ENCODE data around the gene CDC42BPB.
"Not testable (repeated sequence)": the region's sequence is repeated elsewhere in the genome, so short reads cannot be mapped to it uniquely, and the experiment has no call there.

CDC42BPB gene

DNA sequence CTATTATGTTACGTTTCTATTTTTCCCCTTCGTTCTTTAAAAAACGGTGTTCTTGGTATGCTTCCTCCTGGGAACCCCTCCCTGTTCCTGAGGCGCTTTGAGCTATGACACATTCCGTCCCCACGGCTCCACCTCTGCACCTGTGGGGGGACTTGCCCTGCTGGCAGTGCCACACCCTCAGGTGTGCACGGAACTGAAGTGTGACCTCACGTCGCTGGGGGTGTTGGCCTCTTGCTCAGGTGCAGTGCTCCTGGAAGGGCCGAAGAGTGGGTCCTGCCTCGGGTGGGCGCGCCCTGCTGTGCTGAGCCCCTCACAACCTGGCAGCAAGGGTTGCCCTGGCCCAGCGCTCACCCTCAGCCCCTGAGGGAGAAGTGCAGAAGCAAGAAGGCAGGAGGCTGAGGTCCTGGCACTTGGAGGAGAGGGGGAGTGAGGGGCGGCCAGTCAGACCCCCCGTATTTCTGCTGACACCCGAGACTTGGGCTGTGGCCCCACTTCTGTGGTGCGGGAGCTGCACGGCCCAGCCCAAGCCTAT lies 129.9 kb downstream of the CDC42BPB start:
- no peak for DNase-seq (ENCODE audit: low spot score)

GRCh38 chr14:102926840-102927239 lies 130.5 kb downstream of the CDC42BPB start:
- not testable (repeated sequence) for DNase-seq (ENCODE audit: low spot score)

DNA sequence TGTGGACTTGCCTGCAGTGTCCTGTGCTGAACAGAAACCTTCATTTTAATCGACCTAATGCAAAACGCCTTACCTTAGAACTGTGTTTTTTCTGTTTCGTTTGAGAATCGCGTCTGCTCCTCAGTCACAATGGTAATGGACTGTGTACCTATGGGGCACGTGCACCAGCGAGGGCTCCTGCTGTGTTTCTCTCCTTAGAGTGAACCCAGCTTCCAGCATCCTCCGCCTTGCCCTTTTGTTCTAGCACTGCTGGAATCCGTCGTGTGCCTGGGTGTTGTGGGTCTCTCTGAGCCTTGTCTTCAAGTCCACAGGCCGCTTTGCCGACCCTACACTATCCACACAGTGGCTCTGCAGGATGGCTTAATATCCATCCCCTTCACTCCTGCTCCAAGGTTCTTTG lies 131.2 kb downstream of the CDC42BPB start:
- DNase-seq (ENCODE audit: low spot score) = no peak

GRCh38 chr14:102925646-102926045 lies 131.7 kb downstream of the CDC42BPB start:
- DNase-seq (ENCODE audit: low spot score) = no peak

DNA sequence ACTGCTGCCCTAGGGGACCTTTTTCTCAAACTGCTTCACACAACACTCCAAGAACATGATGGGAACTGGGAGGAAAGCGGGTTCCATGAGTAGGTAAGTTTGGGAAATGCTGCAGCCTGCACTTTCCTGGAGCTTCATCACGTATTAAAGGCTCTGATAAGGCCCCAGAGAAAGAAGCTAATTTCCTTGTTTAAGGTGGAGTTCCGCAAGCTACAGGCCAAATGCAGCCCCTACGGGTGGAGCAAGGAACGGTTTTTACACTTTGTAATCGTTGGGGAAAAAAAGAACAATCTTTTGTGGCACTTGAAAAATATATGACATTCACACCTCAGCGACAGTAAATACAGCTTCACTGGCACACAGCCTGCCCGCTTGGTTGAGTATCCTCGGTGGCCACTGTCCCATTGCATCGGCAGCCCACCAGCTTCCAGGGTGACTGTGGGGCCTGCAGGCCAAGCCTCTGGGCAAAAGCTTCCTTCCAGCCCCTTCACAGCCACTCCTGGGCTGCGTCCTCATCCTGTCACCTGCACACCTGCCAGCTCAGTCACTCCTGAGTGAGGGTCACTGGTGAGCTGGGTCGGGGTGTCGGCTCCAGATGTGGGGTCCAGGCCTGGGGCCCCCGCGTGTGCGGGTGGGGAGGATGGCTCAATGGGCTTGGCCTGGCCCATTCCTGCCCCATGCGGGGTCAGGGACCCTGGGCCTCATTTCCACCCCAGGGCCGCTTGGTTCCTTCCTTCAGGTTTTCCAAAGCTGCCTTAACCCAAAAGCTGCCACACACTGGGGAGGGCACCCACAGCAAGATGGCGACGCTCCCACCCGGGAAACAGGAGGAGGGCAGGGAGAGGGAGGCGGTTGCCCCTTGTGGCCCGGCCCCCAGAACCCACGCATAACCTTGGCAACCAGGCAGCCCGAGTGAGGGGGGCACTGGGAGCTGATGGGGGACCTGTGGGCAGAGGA lies 132.4 kb downstream of the CDC42BPB start:
- no peak for DNase-seq (ENCODE audit: low spot score)

- DNase-seq (ENCODE audit: low spot score) = no peak
These were observed 133.3 kb downstream of the CDC42BPB start for GRCh38 chr14:102923925-102924486.

DNA sequence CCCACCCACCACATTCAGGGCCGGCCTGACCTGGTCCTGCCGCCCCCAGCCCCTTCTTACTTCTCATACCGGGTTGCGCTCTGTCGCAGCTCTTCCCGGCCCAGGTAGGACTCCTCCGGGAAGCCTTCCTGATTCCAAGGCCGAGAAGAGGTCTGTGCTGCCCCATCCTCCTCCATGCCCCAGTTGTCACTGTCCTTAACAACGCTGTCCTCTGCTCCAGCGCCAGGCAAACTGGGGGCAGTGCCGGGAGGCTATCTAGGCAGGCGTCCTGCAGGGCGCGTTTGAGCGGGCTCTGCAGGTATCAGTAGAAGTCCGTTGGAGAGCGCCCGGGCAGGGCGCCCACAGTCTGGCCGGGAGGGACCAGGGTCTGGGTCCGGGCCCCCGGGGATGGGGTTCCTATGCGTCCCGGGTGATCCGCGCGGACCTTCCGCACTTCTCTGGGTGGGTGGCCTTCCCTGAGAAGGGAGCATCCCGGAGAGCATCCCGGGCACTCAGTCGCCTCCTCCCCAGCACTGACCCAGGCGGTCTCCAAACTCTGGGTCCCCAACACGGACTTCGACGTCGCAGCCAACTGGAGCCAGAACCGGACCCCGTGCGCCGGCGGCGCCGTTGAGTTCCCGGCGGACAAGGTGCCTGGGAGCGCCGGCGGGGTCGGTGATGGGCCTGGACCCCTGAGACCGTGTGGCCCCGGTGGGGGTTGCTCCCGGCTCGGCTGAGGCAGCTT lies 134.0 kb downstream of the CDC42BPB start:
- no peak for DNase-seq (ENCODE audit: low spot score)

- DNase-seq (ENCODE audit: low spot score) = no peak
These were observed 134.7 kb downstream of the CDC42BPB start, which contains the start of gene AMN for GRCh38 chr14:102922490-102923200. Gene AMN, plus strand, starts transcription at chr14:102922663. Its CDS starts 26 bp downstream, at chr14:102922689.

- DNase-seq (ENCODE audit: low spot score) = no peak
These were observed 136.4 kb downstream of the CDC42BPB start for GRCh38 chr14:102920998-102921304.

DNA sequence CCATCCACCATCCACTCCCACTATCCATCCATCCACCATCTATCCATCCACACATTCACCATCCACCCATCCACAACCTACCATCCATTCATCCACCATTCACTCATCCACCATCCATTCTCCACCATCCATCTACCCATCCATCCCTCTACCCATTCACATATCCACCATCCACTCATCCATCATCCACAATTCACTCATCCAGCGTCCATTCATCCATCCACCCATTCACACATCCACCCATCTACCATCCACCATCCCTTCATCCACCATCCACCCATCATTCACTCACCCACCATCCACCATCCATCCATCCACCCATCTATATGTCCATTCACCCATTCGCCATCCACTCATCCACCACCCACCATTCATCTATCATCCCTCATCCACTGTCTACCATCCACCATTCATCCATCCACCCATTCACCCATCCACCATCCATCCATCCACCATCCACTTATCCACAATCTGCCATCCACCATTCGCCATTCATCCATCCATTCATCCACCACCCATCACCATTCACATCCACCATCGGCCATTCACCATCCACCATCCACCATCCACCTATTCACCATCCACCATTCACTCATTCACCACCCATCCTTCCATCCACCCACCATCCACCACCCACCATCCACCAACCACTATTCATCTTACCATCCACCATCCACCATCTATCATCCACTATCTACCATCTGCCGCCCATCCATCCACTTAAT lies 136.9 kb downstream of the CDC42BPB start:
- no peak for DNase-seq (ENCODE audit: low spot score)

GRCh38 chr14:102918438-102918837 lies 138.9 kb downstream of the CDC42BPB start:
- no peak for DNase-seq (ENCODE audit: low spot score)

- DNase-seq (ENCODE audit: low spot score) = peak; percentile 61
These were observed 139.7 kb downstream of the CDC42BPB start for GRCh38 chr14:102917469-102918211.

DNA sequence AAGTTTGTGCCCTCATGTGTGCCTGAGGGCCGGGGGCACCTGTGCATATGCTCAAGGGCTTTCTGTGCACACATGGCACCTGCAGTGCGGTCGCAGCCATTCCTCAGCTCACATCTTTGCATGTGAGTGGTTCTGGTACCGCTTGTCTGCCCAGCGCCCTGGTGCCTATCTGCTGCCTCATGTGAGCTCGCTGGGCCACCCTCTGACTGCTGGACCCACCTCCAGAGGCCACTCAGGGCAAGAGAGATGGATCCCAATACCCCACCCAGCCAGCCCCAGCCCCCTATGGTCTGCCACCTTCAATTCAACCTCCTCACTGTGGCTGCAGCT lies 140.3 kb downstream of the CDC42BPB start:
- no peak for DNase-seq (ENCODE audit: low spot score)

- DNase-seq (ENCODE audit: low spot score) = no peak
These were observed 140.8 kb downstream of the CDC42BPB start for GRCh38 chr14:102916347-102917055.

DNA sequence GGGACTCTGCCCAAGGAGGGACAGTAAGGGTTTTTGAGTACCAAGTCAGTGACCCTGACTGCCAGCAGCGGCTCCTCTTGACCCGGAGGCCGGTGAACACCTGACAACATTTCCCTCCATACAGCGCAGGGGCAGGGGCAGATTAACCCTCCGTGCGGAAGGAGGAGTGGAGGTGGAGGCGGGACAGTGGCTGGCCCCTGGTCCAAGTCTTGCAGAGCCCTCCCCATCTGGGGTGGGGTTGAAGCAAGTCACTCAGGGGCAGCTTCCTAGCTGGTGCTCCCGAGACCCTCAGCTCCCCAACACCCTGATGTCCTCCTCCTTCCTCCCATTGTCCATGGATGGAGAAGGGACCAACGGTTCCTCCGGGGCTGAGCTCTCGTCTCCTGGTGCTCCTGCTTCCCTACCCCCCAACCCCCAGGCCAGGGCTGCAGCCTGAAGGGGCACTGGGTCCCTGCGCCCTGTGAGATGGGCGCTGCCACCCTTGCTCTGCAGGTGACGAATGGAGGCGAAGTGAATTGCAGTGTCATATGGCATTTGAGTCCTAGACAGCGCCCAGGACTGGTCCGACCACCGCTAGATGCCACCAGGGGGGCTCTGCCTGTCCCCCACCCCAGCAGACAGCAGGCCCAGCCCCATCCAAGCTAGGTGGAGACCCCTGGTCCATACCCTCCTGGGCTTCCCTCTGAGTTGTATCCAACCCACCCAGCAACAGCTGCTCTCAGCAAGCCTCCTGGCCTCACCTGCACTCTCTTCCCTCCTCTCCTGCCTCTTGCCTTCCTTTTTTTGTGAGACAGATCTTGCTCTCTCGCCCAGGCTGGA lies 141.8 kb downstream of the CDC42BPB start:
- no peak for DNase-seq (ENCODE audit: low spot score)

DNA sequence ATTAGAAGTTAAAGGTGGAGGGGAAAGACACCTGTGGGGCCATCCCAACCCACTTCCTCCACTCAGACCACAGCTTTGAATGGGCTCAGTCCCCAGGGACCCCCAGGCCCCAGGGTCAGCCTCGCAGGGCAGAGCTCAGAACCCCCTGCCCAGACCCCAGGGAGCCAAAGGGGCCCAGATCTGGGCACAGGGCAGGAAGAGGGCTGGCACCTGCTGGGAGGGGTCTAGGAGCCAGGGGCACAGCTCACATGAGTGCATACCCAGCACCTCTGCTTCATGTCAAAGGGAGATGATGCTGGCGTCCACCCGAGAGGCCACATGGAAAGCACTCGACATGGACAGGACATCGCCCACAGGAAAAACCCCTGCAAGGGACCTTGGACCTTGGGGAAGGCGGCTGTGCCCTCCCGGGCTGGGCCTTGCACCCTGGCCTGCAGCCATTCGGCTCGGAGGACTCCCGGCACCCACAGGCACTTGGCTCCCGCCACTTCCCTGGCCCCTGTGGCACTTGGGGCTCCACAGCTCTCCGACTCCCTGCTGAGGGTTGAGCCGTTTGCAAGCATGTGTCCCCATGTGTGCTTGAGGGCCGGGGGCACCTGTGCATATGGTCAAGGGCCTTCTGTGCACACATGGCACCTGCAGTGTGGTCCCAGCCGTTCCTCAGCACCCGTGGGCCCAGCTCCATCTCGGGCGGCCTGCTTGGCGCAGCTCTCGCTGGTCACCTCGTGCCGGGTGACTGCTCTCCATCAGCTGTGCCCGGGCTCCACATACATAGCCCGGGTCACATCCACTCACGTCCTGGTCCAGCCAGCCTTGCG lies 142.7 kb downstream of the CDC42BPB start:
- no peak for DNase-seq (ENCODE audit: low spot score)

DNA sequence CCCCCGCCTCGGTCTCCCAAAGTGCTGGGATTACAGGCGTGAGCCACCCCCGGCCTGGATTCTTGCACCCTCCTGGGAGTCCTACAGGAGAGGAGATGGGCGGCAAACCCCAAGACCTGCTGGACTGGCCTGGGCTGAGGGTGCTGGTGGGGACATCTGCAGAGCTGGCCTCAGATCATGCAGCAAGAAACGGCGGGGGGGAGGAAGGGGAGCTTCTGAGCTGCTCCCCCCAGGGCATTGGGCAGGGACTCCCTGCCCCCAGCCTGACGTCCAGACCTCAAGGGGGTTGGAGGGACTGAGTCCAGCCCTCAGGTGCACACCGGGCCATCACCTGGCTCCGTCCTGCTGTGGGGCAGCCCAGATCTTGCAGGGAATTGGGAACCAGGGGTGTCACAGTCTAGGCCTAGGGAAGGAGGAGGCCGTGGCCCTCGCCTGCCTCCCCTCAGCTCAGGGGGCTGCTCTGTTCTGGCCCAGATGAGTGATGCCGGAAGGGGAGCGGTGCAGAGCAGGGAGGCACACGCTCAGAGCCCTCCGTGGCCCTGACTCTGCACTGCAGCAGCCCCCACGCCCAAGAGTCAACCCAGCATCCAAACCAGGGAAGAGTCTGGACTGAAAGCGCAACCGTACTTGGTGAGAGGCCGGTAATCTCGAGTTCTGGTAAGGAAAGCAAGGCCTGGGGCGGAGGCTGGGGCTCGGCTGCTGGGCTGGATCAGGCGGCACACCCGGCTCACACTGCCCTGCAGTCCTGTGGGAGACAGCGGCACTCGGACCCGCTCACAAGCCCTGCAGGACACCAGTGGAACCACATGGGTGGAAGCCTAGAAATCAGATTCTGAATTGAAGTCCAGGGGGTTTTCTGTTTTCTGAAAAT lies 143.8 kb downstream of the CDC42BPB start:
- DNase-seq (ENCODE audit: low spot score) = no peak

Data from cerebellar cortex (tissue), 1 donor.